Right ventricle myocardium inferior (tissue), 1 donor: ENCODE results near the gene GLB1L2. TPM values are rescaled to one million over a fixed set of nuclear protein-coding genes. Genes with fewer than 3 reads are reported as not detected.
"Not testable (repeated sequence)": the region's sequence is repeated elsewhere in the genome, so short reads cannot be mapped to it uniquely, and the experiment has no call there.

ENCODE experiments used
- ATAC-seq: fragments of 200-7000 bp; cut with Tn5 transposase; one replicate; pipeline ENCODE4 v1.9.1; 2020; ENCODE audit warnings: mild to moderate bottlenecking, moderate library complexity
- DNase-seq: peaks from one replicate; pipeline ENCODE4 v3.0.0; 2021; ENCODE audit errors: missing footprints
- intact Hi-C: fragments of 100-400 bp; cut with DNase I; formaldehyde crosslinking; loops from one replicate; pipeline ENCODE4 v1.11.0; 2022
- total RNA-seq: library from RNA; stranded (reverse); fragmentation: NEBNext Ultra II Directional; extraction: Animal tissue kit (Norgen Biotek cat#: 25700); gene quantifications from one replicate; pipeline ENCODE4 v1.2.1, GENCODE V29; 2021
- donor health status: DM: no; HTN: yes; CAD: no; lungs with severe emphysema.

Gene GLB1L2
- total RNA-seq, 1 donor from 2014 or later, result 0.32 TPM

- DNase-seq, intact Hi-C loops: not testable (repeated sequence)
- peak; percentile 33 for ATAC-seq
Measured at GRCh38 chr11:134344497-134345236, 12.9 kb downstream of the GLB1L2 start.

- intact Hi-C loops, result no loop called here
- no peak for ATAC-seq
Measured at GRCh38 chr11:134345237-134345550, 13.4 kb downstream of the GLB1L2 start.

GRCh38 chr11:134346101-134346975 is 14.6 kb downstream of the GLB1L2 start:
- ATAC-seq (no peak), DNase-seq (no peak)
- intact Hi-C loops, result no loop called here

More at GRCh38 chr11:134345237-134345550, 13.4 kb downstream of the GLB1L2 start:
- no peak for DNase-seq

GRCh38 chr11:134346976-134347350 is 15.2 kb downstream of the GLB1L2 start:
- DNase-seq (no peak), ATAC-seq (no peak)
- intact Hi-C loops, result no loop called here

GRCh38 chr11:134347441-134347840 is 15.7 kb downstream of the GLB1L2 start:
- no peak for DNase-seq
- intact Hi-C loops, result no loop called here
- no peak for ATAC-seq

GRCh38 chr11:134349109-134349801 is 17.5 kb downstream of the GLB1L2 start:
- intact Hi-C loops, result no loop called here
- DNase-seq, result no peak
- ATAC-seq, result no peak

GRCh38 chr11:134349802-134350355 is 18.1 kb downstream of the GLB1L2 start:
- DNase-seq (no peak), ATAC-seq (no peak)
- intact Hi-C loops, result no loop called here

- intact Hi-C loops, result no loop called here
- ATAC-seq (no peak), DNase-seq (no peak)
Measured at GRCh38 chr11:134350381-134350780, 18.6 kb downstream of the GLB1L2 start.

- DNase-seq, result no peak
- ATAC-seq, result no peak
- intact Hi-C loops, result no loop called here
Measured at GRCh38 chr11:134352111-134352510, 20.3 kb downstream of the GLB1L2 start.

GRCh38 chr11:134355136-134355535 is 23.3 kb downstream of the GLB1L2 start:
- DNase-seq (no peak), ATAC-seq (no peak)

GRCh38 chr11:134355656-134356055 is 23.9 kb downstream of the GLB1L2 start:
- DNase-seq (no peak), ATAC-seq (no peak)

More at GRCh38 chr11:134355136-134355535, 23.3 kb downstream of the GLB1L2 start:
- intact Hi-C loops, result no loop called here

GRCh38 chr11:134356656-134357544 is 25.1 kb downstream of the GLB1L2 start:
- intact Hi-C loops, result no loop called here
- DNase-seq (peak; percentile 37), ATAC-seq (no peak)

More at GRCh38 chr11:134355656-134356055, 23.9 kb downstream of the GLB1L2 start:
- intact Hi-C loops, result no loop called here

GRCh38 chr11:134357545-134357839 is 25.7 kb downstream of the GLB1L2 start:
- DNase-seq (peak; percentile 16), ATAC-seq (no peak)
- intact Hi-C loops, result no loop called here

GRCh38 chr11:134358165-134358855 is 26.5 kb downstream of the GLB1L2 start:
- DNase-seq, result peak; percentile 63
- no peak for ATAC-seq
- intact Hi-C loops, result no loop called here

- DNase-seq, result peak; percentile 27
- ATAC-seq, result no peak
- intact Hi-C loops, result no loop called here
Measured at GRCh38 chr11:134358856-134359490, 27.2 kb downstream of the GLB1L2 start.

GRCh38 chr11:134359646-134360045 is 27.9 kb downstream of the GLB1L2 start:
- DNase-seq (peak; percentile 16), ATAC-seq (no peak)
- intact Hi-C loops, result no loop called here

GRCh38 chr11:134360050-134360835 is 28.5 kb downstream of the GLB1L2 start:
- intact Hi-C loops, result no loop called here
- ATAC-seq, result peak; percentile 89
- peak; percentile 86 for DNase-seq
